Thyroid gland (tissue), 4 donors: ENCODE results near the gene GRHL1.

Experiments
- POLR2A ChIP-seq, 2 donors: fragments of 450-650 bp; IDR thresholded peaks; one replicate each; pipeline ENCODE4 v1.6.1; 2017; ENCODE audit warnings: antibody characterized with exemption in 2 of 2, mild to moderate bottlenecking in 2 of 2, moderate library complexity in 1 of 2
- TF ChIP-seq, protein P1 (sequence below), 6 experiments: fragments of 200-600 bp in 3 of 6; fragments of 450-650 bp in 3 of 6; sonication (generic) in 3 of 6; IDR thresholded peaks; one replicate each; pipeline ENCODE4 v1.5.1; 2016 to 2019; ENCODE audit warnings: antibody characterized with exemption in 6 of 6, mild to moderate bottlenecking in 2 of 6, inconsistent platforms in 1 of 6, moderate library complexity in 1 of 6

GRCh38 chr2:10009811-10010781 is 58.6 kb downstream of the GRHL1 start:
- TF ChIP-seq, protein P1, sequence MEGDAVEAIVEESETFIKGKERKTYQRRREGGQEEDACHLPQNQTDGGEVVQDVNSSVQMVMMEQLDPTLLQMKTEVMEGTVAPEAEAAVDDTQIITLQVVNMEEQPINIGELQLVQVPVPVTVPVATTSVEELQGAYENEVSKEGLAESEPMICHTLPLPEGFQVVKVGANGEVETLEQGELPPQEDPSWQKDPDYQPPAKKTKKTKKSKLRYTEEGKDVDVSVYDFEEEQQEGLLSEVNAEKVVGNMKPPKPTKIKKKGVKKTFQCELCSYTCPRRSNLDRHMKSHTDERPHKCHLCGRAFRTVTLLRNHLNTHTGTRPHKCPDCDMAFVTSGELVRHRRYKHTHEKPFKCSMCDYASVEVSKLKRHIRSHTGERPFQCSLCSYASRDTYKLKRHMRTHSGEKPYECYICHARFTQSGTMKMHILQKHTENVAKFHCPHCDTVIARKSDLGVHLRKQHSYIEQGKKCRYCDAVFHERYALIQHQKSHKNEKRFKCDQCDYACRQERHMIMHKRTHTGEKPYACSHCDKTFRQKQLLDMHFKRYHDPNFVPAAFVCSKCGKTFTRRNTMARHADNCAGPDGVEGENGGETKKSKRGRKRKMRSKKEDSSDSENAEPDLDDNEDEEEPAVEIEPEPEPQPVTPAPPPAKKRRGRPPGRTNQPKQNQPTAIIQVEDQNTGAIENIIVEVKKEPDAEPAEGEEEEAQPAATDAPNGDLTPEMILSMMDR (IDR thresholded peaks at IDR 0.05): no peak
- no peak for TF ChIP-seq POLR2A (IDR thresholded peaks at IDR 0.05)
